T-helper 2 cell (primary cell): ENCODE results near the gene TTC17.
"Not testable (repeated sequence)": the region's sequence is repeated elsewhere in the genome, so short reads cannot be mapped to it uniquely, and the experiment has no call there.

Source experiments
- DNase-seq, 5 experiments: peaks; one replicate each; pipeline versions ENCODE4 v3.0.0 to v3.0.0-alpha.2; 2012 to 2022

The TTC17 gene

DNA sequence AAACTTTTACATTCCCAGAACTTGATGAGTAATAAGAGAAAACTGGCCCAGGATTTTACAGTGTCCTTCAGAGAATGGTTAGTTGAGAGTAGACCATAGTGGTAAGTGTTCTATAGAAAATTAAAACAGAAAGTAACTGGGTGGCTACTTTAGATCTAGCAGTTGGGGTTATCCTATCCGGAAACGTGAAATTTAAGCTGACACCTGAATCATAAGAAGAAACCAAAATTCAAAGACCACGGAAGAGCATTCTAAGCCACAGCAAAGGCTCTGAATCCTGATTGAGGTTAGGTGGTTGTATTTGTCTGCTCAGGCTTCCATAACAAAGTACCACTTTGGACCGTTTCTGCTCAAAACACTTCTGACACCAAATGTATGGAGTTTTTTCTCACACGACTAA lies 34.0 kb downstream of the TTC17 start:
- peak in 2 of 5 experiments; percentile 3 to 80 for DNase-seq

DNA sequence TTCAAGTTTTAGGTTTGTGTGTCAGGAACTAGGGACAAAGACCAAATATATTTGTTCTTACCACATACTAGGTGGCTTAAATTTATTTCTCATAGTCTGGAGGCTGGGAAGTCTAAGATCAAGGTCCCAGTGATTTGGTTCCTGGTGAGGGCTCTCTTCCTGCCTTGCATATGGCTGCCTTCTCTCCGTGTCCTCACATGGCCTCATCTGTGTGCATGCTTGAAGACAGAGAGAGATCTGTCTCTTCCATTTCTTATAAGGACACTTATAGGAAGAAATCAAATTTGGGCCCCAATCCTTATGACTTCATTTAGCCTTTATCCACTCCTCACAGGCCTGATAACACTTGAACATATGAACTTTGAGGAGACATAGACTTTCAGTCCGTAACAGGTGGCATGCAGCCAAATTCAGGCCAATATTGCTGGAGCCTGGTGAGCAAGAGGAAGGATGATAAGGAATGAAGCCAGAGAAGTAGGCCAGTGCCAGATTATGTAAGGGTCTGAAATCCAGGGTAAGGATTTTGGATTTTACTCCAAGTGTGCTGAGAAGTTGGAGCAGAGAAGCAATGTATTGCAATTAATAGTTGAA lies 35.1 kb downstream of the TTC17 start:
- no peak for DNase-seq

DNA sequence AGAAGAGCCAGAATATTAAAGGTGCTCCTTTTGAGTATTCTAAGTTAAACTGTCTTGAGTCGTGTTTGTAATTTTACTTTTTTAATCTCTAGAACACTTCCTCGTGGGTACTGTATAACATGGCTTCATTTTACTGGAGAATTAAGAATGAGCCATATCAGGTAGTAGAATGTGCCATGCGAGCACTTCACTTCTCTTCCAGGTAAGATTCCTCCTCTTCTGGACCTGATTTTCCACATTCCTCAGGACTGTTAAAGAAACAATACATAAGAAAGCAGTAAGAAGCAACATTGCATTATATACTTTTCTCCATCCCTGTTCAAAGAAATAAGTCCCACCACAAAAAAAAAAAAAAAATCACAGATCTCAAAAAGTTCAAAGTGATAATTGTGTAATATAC lies 37.9 kb downstream of the TTC17 start:
- DNase-seq: no peak

GRCh38 chr11:43397251-43397650 lies 38.5 kb downstream of the TTC17 start:
- no peak for DNase-seq

DNA sequence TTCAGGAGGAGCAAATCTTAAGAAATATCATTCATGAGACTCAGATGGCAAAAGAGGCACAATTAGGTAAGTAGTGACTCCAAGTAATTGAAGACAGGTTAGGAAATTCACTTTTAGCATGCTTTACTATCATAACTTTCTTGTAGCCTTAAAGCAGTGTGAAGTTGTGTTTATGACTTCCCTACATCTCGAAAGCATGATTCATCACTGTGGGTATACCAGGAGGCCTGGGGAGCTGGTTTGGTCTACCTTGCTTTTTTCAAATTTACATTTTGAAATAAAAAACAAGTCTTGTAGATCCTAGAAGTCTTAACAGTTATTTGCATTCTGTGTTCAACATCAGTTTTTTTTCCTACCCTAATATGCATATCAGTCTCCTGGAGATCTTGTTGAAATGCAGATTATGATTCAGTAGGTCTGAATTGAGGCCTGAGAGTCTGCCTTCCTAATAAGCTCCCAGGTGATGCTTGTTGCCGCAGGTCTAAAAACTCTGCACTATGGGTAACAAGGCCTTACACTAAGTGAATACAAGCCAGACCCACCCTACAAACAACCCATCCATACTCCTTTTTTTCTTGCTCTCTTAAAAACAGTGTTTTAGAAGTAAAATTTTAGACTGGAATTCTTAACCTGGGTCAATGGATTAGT lies 41.4 kb downstream of the TTC17 start:
- no peak for DNase-seq

DNA sequence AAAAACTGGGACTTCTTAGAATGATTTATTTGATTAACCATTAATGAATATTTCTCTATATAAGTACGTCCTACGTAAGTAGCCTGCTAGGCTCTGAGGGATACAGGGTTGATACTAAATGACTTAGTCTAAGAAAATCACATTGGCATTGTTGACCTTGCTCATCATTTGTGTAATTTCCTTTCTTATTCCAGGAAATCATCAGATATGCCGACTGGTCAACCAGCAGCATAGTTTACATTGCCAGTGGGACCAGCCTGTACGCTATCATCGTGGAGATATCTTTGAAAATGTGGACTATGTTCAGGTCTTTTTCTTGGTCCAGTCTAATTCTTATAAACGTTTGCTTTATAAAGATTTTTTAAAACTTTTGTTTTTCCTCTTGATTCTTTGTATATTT lies 42.5 kb downstream of the TTC17 start:
- no peak for DNase-seq

DNA sequence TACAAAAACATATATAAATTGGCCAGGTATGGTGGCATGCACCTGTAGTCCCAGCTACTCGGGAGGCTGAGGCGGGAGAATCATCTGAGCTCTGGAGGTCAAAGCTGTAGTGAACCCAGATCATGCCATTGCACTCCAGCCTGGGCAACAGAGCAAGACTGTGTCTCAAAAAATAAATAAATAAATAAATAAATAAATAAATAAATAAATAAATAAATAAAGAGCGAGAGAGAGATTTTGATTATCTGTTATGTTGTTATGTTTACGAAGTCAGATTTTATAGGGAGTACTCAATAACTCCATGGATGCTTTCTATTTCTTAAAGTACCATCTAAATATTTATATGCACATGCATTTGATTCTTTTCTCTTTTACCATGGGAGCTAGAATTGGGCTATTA lies 43.1 kb downstream of the TTC17 start:
- DNase-seq: not testable (repeated sequence)

DNA sequence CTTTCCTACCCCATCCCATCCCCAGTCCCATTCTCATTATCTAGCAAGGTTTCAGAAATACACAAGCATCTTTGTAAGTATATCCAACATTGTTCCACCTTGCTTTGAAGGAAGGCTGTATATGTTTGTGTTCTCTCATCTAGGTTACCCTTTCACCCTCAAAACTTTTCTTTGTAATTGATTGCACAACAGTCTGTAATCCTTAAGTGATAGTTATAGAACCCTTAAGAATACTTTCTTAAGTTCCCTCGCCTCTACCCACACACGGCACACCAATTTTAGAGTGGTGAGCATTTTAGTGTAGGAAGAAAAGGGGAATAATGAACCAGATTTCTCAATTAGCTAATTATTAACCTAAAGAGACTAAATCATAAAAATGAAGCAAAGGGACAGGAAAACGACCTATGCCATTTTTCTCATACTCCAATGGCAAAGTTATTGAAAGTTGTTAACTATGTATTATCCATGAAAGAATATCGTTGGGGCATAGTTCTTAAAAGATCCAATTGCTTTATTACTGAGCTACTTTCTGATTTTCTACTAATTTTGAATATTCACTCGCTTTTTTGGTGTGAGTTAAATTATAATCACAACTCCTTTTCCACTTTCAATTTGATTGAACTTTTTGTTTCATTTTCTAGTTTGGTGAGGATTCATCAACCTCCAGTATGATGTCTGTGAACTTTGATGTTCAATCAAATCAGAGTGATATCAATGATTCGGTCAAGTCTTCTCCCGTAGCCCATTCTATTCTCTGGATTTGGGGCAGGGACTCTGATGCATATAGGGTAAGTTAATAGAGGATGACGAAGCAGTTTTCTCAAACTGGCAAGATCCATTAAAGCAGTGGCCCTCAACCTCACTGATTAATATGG lies 44.9 kb downstream of the TTC17 start:
- DNase-seq: no peak

DNA sequence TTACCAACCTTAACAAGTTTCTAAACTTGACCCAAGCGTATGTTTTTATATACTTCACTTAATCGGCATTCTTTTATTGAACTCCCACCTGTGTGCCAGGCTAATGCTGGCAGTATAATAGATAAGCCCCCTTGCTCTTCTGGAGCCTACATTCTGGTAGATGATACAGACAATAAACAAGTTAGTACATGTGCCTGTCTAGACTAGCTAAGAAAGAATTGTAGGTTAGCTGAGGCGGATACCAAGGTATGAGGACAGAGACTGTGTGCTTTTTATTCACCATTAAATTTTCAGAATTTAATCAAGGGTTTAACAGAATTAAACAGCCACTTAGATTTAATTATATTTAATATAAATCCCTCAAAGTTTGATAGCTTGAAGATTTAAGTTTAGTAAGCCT lies 45.7 kb downstream of the TTC17 start:
- no peak for DNase-seq

DNA sequence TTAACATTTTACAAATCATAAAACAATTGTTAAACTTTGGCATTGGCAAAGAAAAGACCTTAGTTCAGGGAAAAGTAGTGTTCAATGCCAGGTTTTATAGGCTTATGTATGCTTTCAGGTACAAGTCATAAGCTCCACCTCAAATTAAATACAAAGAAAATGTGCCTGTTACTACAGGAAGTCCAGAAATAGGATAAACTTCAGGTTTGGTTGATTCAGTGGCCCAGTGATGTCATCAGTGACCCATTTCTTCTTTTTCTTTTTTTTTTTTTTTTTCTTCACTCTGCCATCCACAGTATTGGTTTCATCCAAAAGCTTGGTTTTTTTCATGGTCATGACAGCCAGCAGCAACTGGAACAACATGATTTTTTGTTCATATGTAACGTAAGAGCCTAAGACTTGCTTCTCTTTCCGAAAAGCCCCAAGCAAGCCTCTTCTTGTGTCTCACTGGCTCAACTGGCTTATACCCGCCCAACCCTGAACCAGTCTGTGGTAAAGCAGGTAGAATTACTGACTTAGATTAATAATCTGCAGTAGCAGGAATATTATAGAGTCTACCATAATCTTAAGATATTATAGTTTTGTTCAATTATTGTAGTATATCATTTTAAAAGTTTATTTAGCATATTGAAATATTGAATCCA lies 46.2 kb downstream of the TTC17 start:
- no peak for DNase-seq

GRCh38 chr11:43408277-43408676 lies 49.6 kb downstream of the TTC17 start:
- DNase-seq: no peak

GRCh38 chr11:43410394-43410793 lies 51.7 kb downstream of the TTC17 start:
- no peak for DNase-seq

GRCh38 chr11:43418197-43418596 lies 59.5 kb downstream of the TTC17 start:
- peak in 1 of 5 experiments; percentile 39 for DNase-seq

DNA sequence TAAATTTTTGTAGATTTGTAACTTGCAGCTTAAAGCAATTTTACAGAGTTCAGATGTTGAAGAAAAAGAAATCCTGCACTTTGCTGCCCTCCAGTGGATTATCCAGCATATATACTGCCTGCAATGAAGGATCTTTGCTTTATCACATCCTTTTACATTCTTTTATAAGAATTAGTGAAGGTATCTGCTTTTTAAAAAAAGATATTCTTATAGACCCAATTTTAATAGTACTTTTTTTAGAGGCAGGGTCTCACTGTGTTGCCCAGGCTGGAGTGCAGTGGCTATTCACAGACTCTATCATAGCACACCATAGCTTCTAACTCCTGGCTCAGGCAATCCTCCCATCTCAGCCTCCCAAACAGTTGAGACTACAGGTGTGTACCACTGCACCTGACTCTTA lies 60.7 kb downstream of the TTC17 start:
- DNase-seq: peak in 1 of 5 experiments; percentile 63

DNA sequence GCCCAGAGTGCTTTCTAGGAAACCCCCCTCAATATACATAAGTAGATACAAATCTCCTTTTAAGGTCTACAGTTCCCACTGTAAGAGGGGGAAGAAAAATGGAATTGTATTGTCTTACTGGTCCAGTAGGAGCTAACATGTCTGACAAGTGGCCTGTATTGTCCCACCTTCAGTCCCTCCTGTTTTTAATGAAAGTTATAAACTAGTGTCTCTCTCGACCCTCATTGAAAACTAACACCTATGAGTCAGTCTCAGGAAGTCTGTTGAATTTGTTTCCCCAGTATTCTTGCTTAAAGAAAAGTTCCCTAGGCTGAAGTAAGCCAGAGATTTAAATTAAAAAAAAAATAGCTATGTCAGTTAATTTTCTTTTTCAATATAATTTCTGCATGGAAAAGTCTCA lies 69.3 kb downstream of the TTC17 start:
- no peak for DNase-seq

DNA sequence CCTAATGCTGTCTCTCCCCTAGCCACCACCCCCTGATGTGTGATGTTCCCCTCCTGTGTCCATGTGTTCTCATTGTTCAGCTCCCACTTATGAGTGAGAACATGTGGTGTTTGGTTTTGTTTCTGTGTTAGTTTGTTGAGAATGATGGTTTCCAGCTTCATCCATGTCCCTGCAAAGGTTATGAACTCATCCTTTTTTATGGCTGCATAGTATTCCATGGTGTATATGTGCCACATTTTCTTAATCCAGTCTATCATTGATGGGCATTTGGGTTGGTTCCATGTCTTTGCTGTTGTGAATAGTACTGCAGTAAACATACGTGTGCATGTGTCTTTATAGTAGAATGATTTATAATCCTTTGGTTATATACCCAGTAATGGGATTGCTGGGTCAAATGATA lies 72.2 kb downstream of the TTC17 start:
- not testable (repeated sequence) for DNase-seq

- DNase-seq: no peak
Observed at GRCh38 chr11:43434893-43435292, 76.2 kb downstream of the TTC17 start.

DNA sequence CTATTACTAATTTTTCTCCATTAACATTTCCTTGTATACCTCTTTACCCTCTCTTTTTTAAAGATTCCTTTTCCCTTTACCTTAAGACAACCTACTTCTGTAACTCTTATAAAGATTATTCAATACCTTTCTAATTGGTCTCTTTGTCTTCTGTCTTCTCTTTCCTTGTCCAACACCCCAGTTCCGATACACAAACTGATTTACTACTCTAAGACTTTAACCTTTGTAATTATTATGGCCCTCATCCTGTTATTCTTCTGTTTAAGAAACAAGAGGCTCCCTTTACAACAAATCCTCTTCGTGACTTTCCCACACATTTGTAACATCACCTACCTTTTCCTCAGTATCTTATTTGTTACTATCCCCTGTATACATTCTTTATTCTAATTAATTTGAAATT lies 81.8 kb downstream of the TTC17 start:
- DNase-seq: no peak

GRCh38 chr11:43443811-43444210 lies 85.1 kb downstream of the TTC17 start:
- no peak for DNase-seq

- DNase-seq: peak in 1 of 5 experiments; percentile 34
Observed at GRCh38 chr11:43447151-43447550, 88.4 kb downstream of the TTC17 start.

- DNase-seq: no peak
Observed at GRCh38 chr11:43458486-43458885, 99.8 kb downstream of the TTC17 start.

DNA sequence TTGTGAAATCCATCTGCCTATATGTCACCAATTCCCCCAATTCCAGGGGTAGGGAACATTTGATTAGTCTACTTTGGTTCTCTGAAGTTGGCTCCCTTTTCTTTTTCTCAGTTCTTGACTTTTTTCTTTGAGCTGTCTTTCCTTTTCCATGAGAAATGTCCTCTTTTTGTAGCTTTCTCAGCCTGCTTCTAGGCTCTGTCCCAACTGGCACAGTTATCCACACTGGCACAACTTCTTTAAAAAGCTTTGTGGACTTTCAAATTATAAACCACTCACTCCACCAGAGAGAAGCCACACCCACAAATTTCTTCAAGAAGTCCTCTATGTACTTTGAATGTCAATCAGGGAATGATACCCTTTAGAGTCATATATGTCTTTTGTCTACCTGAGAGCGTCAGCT lies 100.5 kb downstream of the TTC17 start:
- DNase-seq: no peak

DNA sequence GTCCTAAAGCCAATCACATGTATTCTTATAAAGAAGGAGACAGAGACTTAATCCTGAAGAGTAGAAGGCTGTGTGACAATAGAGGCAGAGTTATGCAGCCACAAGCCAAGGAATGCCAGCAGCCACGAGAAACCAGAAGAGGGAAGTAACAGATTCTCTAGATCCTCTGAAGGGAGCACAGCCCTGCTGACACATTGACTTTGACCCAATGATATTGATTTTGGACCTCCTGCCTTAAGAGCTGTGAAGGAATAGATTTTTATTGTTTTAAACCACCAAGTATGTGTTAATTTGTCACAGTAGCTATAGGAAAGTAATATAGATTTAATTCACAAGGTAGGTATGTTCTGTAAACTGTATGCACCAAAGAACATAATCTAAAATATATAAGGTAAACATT lies 103.6 kb downstream of the TTC17 start:
- no peak for DNase-seq
